Measurements from ENCODE around the gene HSD17B2. TPM values are rescaled to one million over a fixed set of nuclear protein-coding genes. Genes with fewer than 3 reads are reported as not detected.
"Not testable (repeated sequence)": the region's sequence is repeated elsewhere in the genome, so short reads cannot be mapped to it uniquely, and the experiment has no call there.

HSD17B2 gene
- total RNA-seq, 2 experiments from 2014 or later = not detected

- Mint-ChIP-seq H3K27me3 (peaks cover 42% of the 10 kb centered on the region), H3K9me3 (no peaks in the 10 kb centered on the region), H3K4me3 (no peak overlapping the region), H3K36me3 (no peaks in the 10 kb centered on the region), H3K27ac (no peak overlapping the region), H3K4me1 (peaks cover 8% of the 10 kb centered on the region)
- DNase-seq (no peak), ATAC-seq (ENCODE audit: low read depth) (no peak)
- POLR2A ChIA-PET = no interaction called here
Measured at GRCh38 chr16:82083710-82084353, 48.8 kb downstream of the HSD17B2 start.

- H3K9me3 Mint-ChIP-seq = no peaks in the 10 kb centered on the region
- POLR2A ChIA-PET = no interaction called here
- H3K4me3 Mint-ChIP-seq = no peak overlapping the region
- ATAC-seq (ENCODE audit: low read depth) (no peak), DNase-seq (no peak)
- no peaks in the 10 kb centered on the region for H3K36me3 Mint-ChIP-seq
- H3K27ac Mint-ChIP-seq = no peak overlapping the region
- H3K27me3 Mint-ChIP-seq = peaks cover 33% of the 10 kb centered on the region
- H3K4me1 Mint-ChIP-seq = peaks cover 8% of the 10 kb centered on the region
Measured at GRCh38 chr16:82085011-82085779, 50.1 kb downstream of the HSD17B2 start.

- POLR2A ChIA-PET = no interaction called here
- Mint-ChIP-seq H3K27ac (no peak overlapping the region), H3K36me3 (no peaks in the 10 kb centered on the region), H3K4me3 (no peak overlapping the region), H3K9me3 (no peaks in the 10 kb centered on the region), H3K4me1 (peaks cover 1% of the 10 kb centered on the region), H3K27me3 (peaks cover 31% of the 10 kb centered on the region)
- ATAC-seq (ENCODE audit: low read depth) (no peak), DNase-seq (no peak)
Measured at GRCh38 chr16:82088483-82088882, 53.4 kb downstream of the HSD17B2 start.

- peaks cover 22% of the 10 kb centered on the region for H3K27me3 Mint-ChIP-seq
- H3K36me3 Mint-ChIP-seq = no peaks in the 10 kb centered on the region
- no peak overlapping the region for H3K27ac Mint-ChIP-seq
- no peaks in the 10 kb centered on the region for H3K9me3 Mint-ChIP-seq
- POLR2A ChIA-PET = no interaction called here
- ATAC-seq (ENCODE audit: low read depth) = no peak
- DNase-seq = no peak
- H3K4me1 Mint-ChIP-seq = peaks cover 8% of the 10 kb centered on the region
- H3K4me3 Mint-ChIP-seq = no peak overlapping the region
Measured at GRCh38 chr16:82091241-82091640, 56.2 kb downstream of the HSD17B2 start.

- peaks cover 8% of the 10 kb centered on the region for H3K4me1 Mint-ChIP-seq
- H3K27ac Mint-ChIP-seq = no peak overlapping the region
- no peak for DNase-seq
- no peak overlapping the region for H3K4me3 Mint-ChIP-seq
- H3K9me3 Mint-ChIP-seq = no peaks in the 10 kb centered on the region
- H3K36me3 Mint-ChIP-seq = no peaks in the 10 kb centered on the region
- POLR2A ChIA-PET = no interaction called here
- H3K27me3 Mint-ChIP-seq = peaks cover 12% of the 10 kb centered on the region
- ATAC-seq (ENCODE audit: low read depth) = no peak
Measured at GRCh38 chr16:82092711-82093110, 57.7 kb downstream of the HSD17B2 start.

- DNase-seq = no peak
- no peak for ATAC-seq (ENCODE audit: low read depth)
Measured at GRCh38 chr16:82093666-82094300, 58.7 kb downstream of the HSD17B2 start.

GRCh38 chr16:82094942-82095540 is 60.0 kb downstream of the HSD17B2 start:
- no peak overlapping the region for H3K27ac Mint-ChIP-seq

More at GRCh38 chr16:82093666-82094300, 58.7 kb downstream of the HSD17B2 start:
- H3K27me3 Mint-ChIP-seq = peaks cover 11% of the 10 kb centered on the region
- no peaks in the 10 kb centered on the region for H3K9me3 Mint-ChIP-seq
- H3K4me3 Mint-ChIP-seq = no peak overlapping the region
- no peaks in the 10 kb centered on the region for H3K36me3 Mint-ChIP-seq
- POLR2A ChIA-PET = no interaction called here
- H3K4me1 Mint-ChIP-seq = peaks cover 8% of the 10 kb centered on the region
- no peak overlapping the region for H3K27ac Mint-ChIP-seq

GRCh38 chr16:82096641-82097040 is 61.6 kb downstream of the HSD17B2 start:
- no peaks in the 10 kb centered on the region for H3K36me3 Mint-ChIP-seq
- DNase-seq (no peak), ATAC-seq (ENCODE audit: low read depth) (no peak)
- peaks cover 8% of the 10 kb centered on the region for H3K4me1 Mint-ChIP-seq
- POLR2A ChIA-PET = no interaction called here
- H3K9me3 Mint-ChIP-seq = peaks cover 1% of the 10 kb centered on the region
- H3K4me3 Mint-ChIP-seq = no peak overlapping the region
- peaks cover 8% of the 10 kb centered on the region for H3K27me3 Mint-ChIP-seq
- no peak overlapping the region for H3K27ac Mint-ChIP-seq

More at GRCh38 chr16:82094942-82095540, 60.0 kb downstream of the HSD17B2 start:
- Mint-ChIP-seq H3K9me3 (peaks cover 1% of the 10 kb centered on the region), H3K4me3 (no peak overlapping the region), H3K4me1 (peaks cover 8% of the 10 kb centered on the region), H3K27me3 (peaks cover 11% of the 10 kb centered on the region), H3K36me3 (no peaks in the 10 kb centered on the region)
- DNase-seq (no peak), ATAC-seq (ENCODE audit: low read depth) (no peak)
- POLR2A ChIA-PET = no interaction called here

- Mint-ChIP-seq H3K36me3 (no peaks in the 10 kb centered on the region), H3K4me3 (no peak overlapping the region), H3K27me3 (peaks cover 8% of the 10 kb centered on the region), H3K27ac (no peak overlapping the region), H3K9me3 (peaks cover 4% of the 10 kb centered on the region), H3K4me1 (peaks cover 5% of the 10 kb centered on the region)
- POLR2A ChIA-PET = no interaction called here
- DNase-seq = no peak
- no peak for ATAC-seq (ENCODE audit: low read depth)
Measured at GRCh38 chr16:82105107-82105506, 70.1 kb downstream of the HSD17B2 start.

- H3K27me3 Mint-ChIP-seq = peaks cover 8% of the 10 kb centered on the region
- H3K36me3 Mint-ChIP-seq = no peaks in the 10 kb centered on the region
- H3K4me1 Mint-ChIP-seq = peaks cover 5% of the 10 kb centered on the region
- ATAC-seq (ENCODE audit: low read depth) (no peak), DNase-seq (no peak)
- H3K27ac Mint-ChIP-seq = no peak overlapping the region
- POLR2A ChIA-PET = no interaction called here
- no peak overlapping the region for H3K4me3 Mint-ChIP-seq
- peaks cover 4% of the 10 kb centered on the region for H3K9me3 Mint-ChIP-seq
Measured at GRCh38 chr16:82108100-82108499, 73.0 kb downstream of the HSD17B2 start.

- Mint-ChIP-seq H3K9me3 (peaks cover 4% of the 10 kb centered on the region), H3K27ac (no peak overlapping the region), H3K27me3 (peaks cover 8% of the 10 kb centered on the region), H3K36me3 (no peaks in the 10 kb centered on the region), H3K4me3 (no peak overlapping the region), H3K4me1 (peaks cover 5% of the 10 kb centered on the region)
- ATAC-seq (ENCODE audit: low read depth) (no peak), DNase-seq (no peak)
- POLR2A ChIA-PET = no interaction called here
Measured at GRCh38 chr16:82108774-82109173, 73.7 kb downstream of the HSD17B2 start.

- POLR2A ChIA-PET; ATAC-seq (ENCODE audit: low read depth); H3K36me3 Mint-ChIP-seq: not testable (repeated sequence)
Measured at GRCh38 chr16:82109266-82109665, 74.2 kb downstream of the HSD17B2 start.

GRCh38 chr16:82111944-82112343 is 76.9 kb downstream of the HSD17B2 start:
- Mint-ChIP-seq H3K27me3 (peaks cover 6% of the 10 kb centered on the region), H3K4me3 (no peak overlapping the region), H3K4me1 (peaks cover 5% of the 10 kb centered on the region), H3K27ac (no peak overlapping the region), H3K9me3 (peaks cover 4% of the 10 kb centered on the region), H3K36me3 (no peaks in the 10 kb centered on the region)
- DNase-seq = no peak
- ATAC-seq (ENCODE audit: low read depth) = no peak
- POLR2A ChIA-PET = no interaction called here

More at GRCh38 chr16:82109266-82109665, 74.2 kb downstream of the HSD17B2 start:
- H3K4me1 Mint-ChIP-seq, H3K27ac Mint-ChIP-seq, DNase-seq, H3K9me3 Mint-ChIP-seq, H3K4me3 Mint-ChIP-seq, H3K27me3 Mint-ChIP-seq: not testable (repeated sequence)
